ENCODE data around the gene ESR1.
"Not testable (repeated sequence)": the region's sequence is repeated elsewhere in the genome, so short reads cannot be mapped to it uniquely, and the experiment has no call there.

ESR1 gene

DNA sequence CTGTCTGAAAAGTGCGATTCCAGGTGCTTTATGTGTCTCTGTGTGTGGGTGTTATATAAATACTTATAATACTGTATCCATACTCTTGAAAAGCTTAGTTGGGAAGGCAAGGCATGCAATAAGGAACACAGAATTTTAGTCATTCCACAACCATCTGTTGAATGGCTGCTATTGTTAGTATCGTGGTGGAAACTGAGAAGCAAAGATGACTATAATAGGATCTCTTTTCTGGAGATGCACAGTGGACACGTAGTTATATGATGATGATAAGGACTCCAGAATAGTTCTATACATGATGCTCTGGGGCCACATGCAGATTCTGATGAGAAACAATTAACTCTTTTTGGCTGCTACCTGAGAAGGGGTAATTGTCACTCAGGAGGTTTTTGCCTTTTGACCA, 25.2 kb downstream of the ESR1 start:
- no peak for ATAC-seq (replicated peaks; ENCODE audit: extremely low read depth, poor library complexity, severe bottlenecking)
- H3K4me3 Mint-ChIP-seq = no peak overlapping the region

DNA sequence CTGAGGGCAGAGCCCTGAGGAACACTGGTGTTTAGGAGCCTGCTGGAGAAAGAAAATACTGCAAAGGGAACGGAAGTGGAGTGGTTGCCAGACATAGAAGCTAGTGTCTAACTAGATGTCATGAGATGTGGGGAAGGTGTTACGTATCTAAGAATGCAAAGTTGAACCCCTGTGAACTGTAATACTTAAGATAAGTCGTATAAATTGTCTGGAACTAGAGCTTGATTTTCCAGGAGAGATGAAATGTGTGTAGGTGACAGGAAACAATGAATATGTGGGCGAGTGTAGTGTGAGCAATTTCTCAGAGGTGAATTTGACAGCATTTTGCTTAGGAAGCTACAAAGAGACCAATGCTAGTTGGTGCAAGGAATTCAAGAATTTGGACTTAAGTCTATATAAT, 27.9 kb downstream of the ESR1 start:
- Mint-ChIP-seq H3K36me3 (ENCODE audit: insufficient read depth) (peaks cover 2% of the 10 kb centered on the region), H3K9me3 (no peaks in the 10 kb centered on the region), H3K27me3 (peaks cover 49% of the 10 kb centered on the region), H3K4me3 (no peak overlapping the region), H3K4me1 (no peaks in the 10 kb centered on the region), H3K27ac (ENCODE audit: low read depth) (no peak overlapping the region)
- DNase-seq (ENCODE audit: low spot score in 2 of 2) (no peak), ATAC-seq (replicated peaks; ENCODE audit: extremely low read depth, poor library complexity, severe bottlenecking) (no peak)

More for the DNA sequence above, 25.2 kb downstream of the ESR1 start:
- Mint-ChIP-seq H3K27ac (ENCODE audit: low read depth) (no peak overlapping the region), H3K4me1 (no peaks in the 10 kb centered on the region), H3K9me3 (no peaks in the 10 kb centered on the region), H3K36me3 (ENCODE audit: insufficient read depth) (peaks cover 2% of the 10 kb centered on the region), H3K27me3 (peaks cover 39% of the 10 kb centered on the region)
- no peak for DNase-seq (ENCODE audit: low spot score in 2 of 2)

DNA sequence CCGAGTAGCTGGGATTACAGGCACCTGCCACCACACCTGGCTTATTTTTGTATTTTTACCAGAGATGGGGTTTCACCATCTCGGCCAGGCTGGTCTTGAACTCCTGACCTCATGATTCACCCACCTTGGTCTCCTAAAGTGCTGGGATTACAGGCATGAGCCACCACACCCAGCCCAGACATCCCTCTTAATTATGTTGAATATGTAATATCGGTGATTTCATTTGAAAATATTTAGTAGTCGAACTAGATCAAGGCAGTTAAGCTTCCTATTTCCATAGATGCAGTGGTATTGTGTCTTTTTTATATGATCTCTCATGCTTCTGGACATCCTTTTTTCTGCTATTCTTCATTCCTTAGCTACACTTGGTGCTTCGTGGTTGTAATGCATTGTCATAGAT, 29.7 kb downstream of the ESR1 start:
- Mint-ChIP-seq H3K36me3 (ENCODE audit: insufficient read depth) (peaks cover 2% of the 10 kb centered on the region), H3K27me3 (peaks cover 49% of the 10 kb centered on the region), H3K27ac (ENCODE audit: low read depth) (no peak overlapping the region), H3K4me3 (no peak overlapping the region), H3K4me1 (no peaks in the 10 kb centered on the region), H3K9me3 (no peaks in the 10 kb centered on the region)
- DNase-seq (ENCODE audit: low spot score in 2 of 2) = no peak
- no peak for ATAC-seq (replicated peaks; ENCODE audit: extremely low read depth, poor library complexity, severe bottlenecking)

- no peak overlapping the region for H3K4me3 Mint-ChIP-seq
- no peak overlapping the region for H3K27ac Mint-ChIP-seq (ENCODE audit: low read depth)
- H3K27me3 Mint-ChIP-seq = peaks cover 9% of the 10 kb centered on the region
- H3K4me1 Mint-ChIP-seq = no peaks in the 10 kb centered on the region
- no peak for DNase-seq (ENCODE audit: low spot score in 2 of 2)
- ATAC-seq (replicated peaks; ENCODE audit: extremely low read depth, poor library complexity, severe bottlenecking) = no peak
- no peaks in the 10 kb centered on the region for H3K9me3 Mint-ChIP-seq
- H3K36me3 Mint-ChIP-seq (ENCODE audit: insufficient read depth) = no peaks in the 10 kb centered on the region
Measured at GRCh38 chr6:151842816-151843215, 35.3 kb downstream of the ESR1 start.

GRCh38 chr6:151847064-151847463, 39.6 kb downstream of the ESR1 start:
- Mint-ChIP-seq H3K27me3 (no peaks in the 10 kb centered on the region), H3K4me3 (no peak overlapping the region), H3K27ac (ENCODE audit: low read depth) (no peak overlapping the region), H3K36me3 (ENCODE audit: insufficient read depth) (no peaks in the 10 kb centered on the region), H3K9me3 (no peaks in the 10 kb centered on the region), H3K4me1 (no peaks in the 10 kb centered on the region)
- DNase-seq (ENCODE audit: low spot score in 2 of 2) (no peak), ATAC-seq (replicated peaks; ENCODE audit: extremely low read depth, poor library complexity, severe bottlenecking) (no peak)

- Mint-ChIP-seq H3K27ac (ENCODE audit: low read depth) (no peak overlapping the region), H3K9me3 (no peaks in the 10 kb centered on the region), H3K4me1 (no peaks in the 10 kb centered on the region), H3K27me3 (no peaks in the 10 kb centered on the region), H3K36me3 (ENCODE audit: insufficient read depth) (no peaks in the 10 kb centered on the region), H3K4me3 (no peak overlapping the region)
- ATAC-seq (replicated peaks; ENCODE audit: extremely low read depth, poor library complexity, severe bottlenecking) = no peak
- DNase-seq (ENCODE audit: low spot score in 2 of 2) = no peak
Measured at GRCh38 chr6:151850479-151851003, 43.1 kb downstream of the ESR1 start.

- H3K4me1 Mint-ChIP-seq = no peaks in the 10 kb centered on the region
- no peak overlapping the region for H3K27ac Mint-ChIP-seq (ENCODE audit: low read depth)
- no peak overlapping the region for H3K4me3 Mint-ChIP-seq
- no peaks in the 10 kb centered on the region for H3K36me3 Mint-ChIP-seq (ENCODE audit: insufficient read depth)
- H3K9me3 Mint-ChIP-seq = no peaks in the 10 kb centered on the region
- no peaks in the 10 kb centered on the region for H3K27me3 Mint-ChIP-seq
- no peak for ATAC-seq (replicated peaks; ENCODE audit: extremely low read depth, poor library complexity, severe bottlenecking)
- DNase-seq (ENCODE audit: low spot score in 2 of 2) = no peak
Measured at GRCh38 chr6:151858294-151858693, 50.8 kb downstream of the ESR1 start.

GRCh38 chr6:151862461-151862860, 55.0 kb downstream of the ESR1 start:
- Mint-ChIP-seq H3K36me3 (ENCODE audit: insufficient read depth) (no peaks in the 10 kb centered on the region), H3K9me3 (no peaks in the 10 kb centered on the region), H3K4me3 (no peak overlapping the region), H3K27me3 (no peaks in the 10 kb centered on the region), H3K4me1 (no peaks in the 10 kb centered on the region), H3K27ac (ENCODE audit: low read depth) (no peak overlapping the region)
- DNase-seq (ENCODE audit: low spot score in 2 of 2) (no peak), ATAC-seq (replicated peaks; ENCODE audit: extremely low read depth, poor library complexity, severe bottlenecking) (no peak)

DNA sequence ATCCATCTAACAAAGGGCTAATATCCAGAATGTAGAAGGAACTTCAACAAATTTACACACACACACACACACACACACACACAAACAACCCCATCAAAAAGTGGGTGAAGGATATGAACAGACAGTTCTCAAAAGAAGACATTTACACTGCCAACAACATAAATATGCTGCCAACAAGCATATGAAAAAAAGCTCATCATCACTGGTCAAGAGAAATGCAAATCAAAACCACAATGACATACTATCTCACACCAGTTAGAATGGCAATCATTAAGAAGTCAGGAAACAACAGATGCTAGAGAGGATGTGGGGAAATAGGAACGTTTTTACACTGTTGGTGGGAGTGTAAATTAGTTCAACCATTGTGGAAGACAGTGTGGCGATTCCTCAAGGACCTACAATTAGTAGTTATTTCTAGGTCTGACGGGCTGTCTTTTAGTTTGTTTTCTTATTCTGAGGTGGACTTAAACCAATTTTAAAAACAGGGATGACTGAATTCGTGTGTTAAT, 59.9 kb downstream of the ESR1 start:
- ATAC-seq (replicated peaks; ENCODE audit: extremely low read depth, poor library complexity, severe bottlenecking); H3K4me1 Mint-ChIP-seq; H3K9me3 Mint-ChIP-seq; H3K36me3 Mint-ChIP-seq (ENCODE audit: insufficient read depth); H3K27ac Mint-ChIP-seq (ENCODE audit: low read depth); H3K4me3 Mint-ChIP-seq; DNase-seq (ENCODE audit: low spot score in 2 of 2): not testable (repeated sequence)
- peaks cover 13% of the 10 kb centered on the region for H3K27me3 Mint-ChIP-seq

- Mint-ChIP-seq H3K4me3 (no peak overlapping the region), H3K9me3 (no peaks in the 10 kb centered on the region), H3K36me3 (ENCODE audit: insufficient read depth) (no peaks in the 10 kb centered on the region), H3K4me1 (no peaks in the 10 kb centered on the region), H3K27ac (ENCODE audit: low read depth) (no peak overlapping the region), H3K27me3 (peaks cover 18% of the 10 kb centered on the region)
- no peak for ATAC-seq (replicated peaks; ENCODE audit: extremely low read depth, poor library complexity, severe bottlenecking)
- DNase-seq (ENCODE audit: low spot score in 2 of 2) = no peak
Measured at GRCh38 chr6:151869345-151869744, 61.9 kb downstream of the ESR1 start.

GRCh38 chr6:151869787-151870186, 62.3 kb downstream of the ESR1 start:
- no peak for ATAC-seq (replicated peaks; ENCODE audit: extremely low read depth, poor library complexity, severe bottlenecking)
- no peaks in the 10 kb centered on the region for H3K9me3 Mint-ChIP-seq

GRCh38 chr6:151870375-151870774, 62.9 kb downstream of the ESR1 start:
- H3K4me3 Mint-ChIP-seq = no peak overlapping the region
- ATAC-seq (replicated peaks; ENCODE audit: extremely low read depth, poor library complexity, severe bottlenecking) (no peak), DNase-seq (ENCODE audit: low spot score in 2 of 2) (no peak)
- no peaks in the 10 kb centered on the region for H3K4me1 Mint-ChIP-seq
- H3K27ac Mint-ChIP-seq (ENCODE audit: low read depth) = no peak overlapping the region
- peaks cover 18% of the 10 kb centered on the region for H3K27me3 Mint-ChIP-seq
- H3K36me3 Mint-ChIP-seq (ENCODE audit: insufficient read depth) = no peaks in the 10 kb centered on the region
- H3K9me3 Mint-ChIP-seq = no peaks in the 10 kb centered on the region

More at GRCh38 chr6:151869787-151870186, 62.3 kb downstream of the ESR1 start:
- H3K27ac Mint-ChIP-seq (ENCODE audit: low read depth) = no peak overlapping the region
- no peak overlapping the region for H3K4me3 Mint-ChIP-seq
- H3K36me3 Mint-ChIP-seq (ENCODE audit: insufficient read depth) = no peaks in the 10 kb centered on the region
- peaks cover 18% of the 10 kb centered on the region for H3K27me3 Mint-ChIP-seq
- H3K4me1 Mint-ChIP-seq = no peaks in the 10 kb centered on the region
- no peak for DNase-seq (ENCODE audit: low spot score in 2 of 2)

- H3K27ac Mint-ChIP-seq (ENCODE audit: low read depth) = no peak overlapping the region
- DNase-seq (ENCODE audit: low spot score in 2 of 2) (no peak), ATAC-seq (replicated peaks; ENCODE audit: extremely low read depth, poor library complexity, severe bottlenecking) (no peak)
- H3K4me3 Mint-ChIP-seq = no peak overlapping the region
- H3K4me1 Mint-ChIP-seq = no peaks in the 10 kb centered on the region
- H3K9me3 Mint-ChIP-seq = no peaks in the 10 kb centered on the region
- peaks cover 3% of the 10 kb centered on the region for H3K36me3 Mint-ChIP-seq (ENCODE audit: insufficient read depth)
- H3K27me3 Mint-ChIP-seq = peaks cover 10% of the 10 kb centered on the region
Measured at GRCh38 chr6:151875524-151875923, 68.0 kb downstream of the ESR1 start.

Data from central memory CD8-positive, alpha-beta T cell (primary cell).